WTC11 (cell line): ENCODE results near the gene HDAC9. TPM values are rescaled to one million over a fixed set of nuclear protein-coding genes. Genes with fewer than 3 reads are reported as not detected.

Experiments
- ATAC-seq: fragments of 200-7000 bp; cut with Tn5 transposase; 2 replicates; pipeline ENCODE4 v1.10.0; 2021; ENCODE audit warnings: mild to moderate bottlenecking, moderate library complexity
- CTCF ChIA-PET: fragments of 300-600 bp; sonication (Branson Sonifier 250); formaldehyde crosslinking; loops from one replicate; lab custom pipeline; 2021; ENCODE audit warnings: antibody characterized with exemption; lab: Charles Lee
- POLR2A ChIA-PET: fragments of 350-600 bp; sonication (Branson Sonifier 250); formaldehyde crosslinking; loops from one replicate; lab custom pipeline; 2021; ENCODE audit warnings: antibody characterized with exemption; lab: Charles Lee
- DNase-seq: peaks from one replicate; pipeline ENCODE4 v3.0.0; 2021; ENCODE audit warnings: low spot score
- H3K27ac Mint-ChIP-seq: 2 replicates; pipeline ENCODE4 v1.8.0; 2021; ENCODE audit warnings: mixed read lengths
- H3K27me3 Mint-ChIP-seq: 2 replicates; pipeline ENCODE4 v1.8.0; 2021; ENCODE audit warnings: low read depth, mild to moderate bottlenecking, moderate library complexity, mixed read lengths
- H3K36me3 Mint-ChIP-seq: 2 replicates; pipeline ENCODE4 v1.8.0; 2021; ENCODE audit warnings: mixed read lengths
- H3K4me1 Mint-ChIP-seq: 2 replicates; pipeline ENCODE4 v1.8.0; 2022; ENCODE audit warnings: mixed read lengths
- H3K4me3 Mint-ChIP-seq: 2 replicates; pipeline ENCODE4 v1.8.0; 2021; ENCODE audit warnings: mild to moderate bottlenecking, moderate library complexity, mixed read lengths
- H3K9me3 Mint-ChIP-seq: 2 replicates; pipeline ENCODE4 v1.8.0; 2021; ENCODE audit warnings: mixed read lengths
- CBFB ChIP-seq: sonication (generic); formaldehyde crosslinking; IDR thresholded peaks from 2 replicates; pipeline ENCODE4 v1.8.1; 2022; ENCODE audit warnings: mild to moderate bottlenecking, low read depth, missing genetic modification reagents
- ETV6 ChIP-seq: sonication (generic); formaldehyde crosslinking; IDR thresholded peaks from 2 replicates; pipeline ENCODE4 v1.8.1; 2022; ENCODE audit warnings: mild to moderate bottlenecking, missing genetic modification reagents
- FOXJ3 ChIP-seq: sonication (generic); formaldehyde crosslinking; IDR thresholded peaks from 2 replicates; pipeline ENCODE4 v1.9.0; 2021; ENCODE audit warnings: missing genetic modification reagents, mild to moderate bottlenecking, borderline replicate concordance
- FOXP1 ChIP-seq: sonication (generic); formaldehyde crosslinking; IDR thresholded peaks from 2 replicates; pipeline ENCODE4 v1.8.0; 2022; ENCODE audit warnings: missing genetic modification reagents, mild to moderate bottlenecking, moderate library complexity, borderline replicate concordance
- GTF2I ChIP-seq: fragments of 250-450 bp; sonication (Bioruptor Pico); conservative IDR thresholded peaks from 2 replicates; pipeline ENCODE4 v1.4.0; 2021; ENCODE audit warnings: mild to moderate bottlenecking
- PRRX2 ChIP-seq: fragments of 250-450 bp; sonication (Bioruptor Pico); IDR thresholded peaks from 2 replicates; pipeline ENCODE4 v1.8.0; 2021; ENCODE audit warnings: mild to moderate bottlenecking
- RELA ChIP-seq: sonication (generic); formaldehyde crosslinking; IDR thresholded peaks from 2 replicates; pipeline ENCODE4 v1.8.1; 2022; ENCODE audit warnings: missing genetic modification reagents, mild to moderate bottlenecking, borderline replicate concordance
- RORB ChIP-seq: fragments of 250-450 bp; sonication (Bioruptor Pico); IDR thresholded peaks from 2 replicates; pipeline ENCODE4 v1.9.0; 2021; ENCODE audit warnings: mild to moderate bottlenecking
- SMAD4 ChIP-seq: sonication (generic); formaldehyde crosslinking; IDR thresholded peaks from 2 replicates; pipeline ENCODE4 v1.8.0; 2022; ENCODE audit warnings: mild to moderate bottlenecking, missing genetic modification reagents
- SP1 ChIP-seq: sonication (generic); formaldehyde crosslinking; conservative IDR thresholded peaks from 2 replicates; pipeline ENCODE4 v1.8.1; 2022; ENCODE audit warnings: missing genetic modification reagents
- TP53 ChIP-seq: sonication (generic); formaldehyde crosslinking; IDR thresholded peaks from 2 replicates; pipeline ENCODE4 v1.8.1; 2023; ENCODE audit warnings: mild to moderate bottlenecking, missing genetic modification reagents
- ZNF317 ChIP-seq: sonication (generic); formaldehyde crosslinking; IDR thresholded peaks from 2 replicates; pipeline ENCODE4 v1.8.1; 2023; ENCODE audit warnings: low read depth, mild to moderate bottlenecking, moderate library complexity, missing genetic modification reagents, borderline replicate concordance
- ZNF396 ChIP-seq: fragments of 250-450 bp; sonication (Bioruptor Pico); IDR thresholded peaks from 2 replicates; pipeline ENCODE4 v1.8.0; 2021; ENCODE audit warnings: mild to moderate bottlenecking, moderate library complexity, borderline replicate concordance
- ZNF423 ChIP-seq: fragments of 250-450 bp; sonication (Bioruptor Pico); IDR thresholded peaks from 2 replicates; pipeline ENCODE4 v2.1.2; 2022; ENCODE audit warnings: mild to moderate bottlenecking, moderate library complexity
- ZNF671 ChIP-seq: fragments of 250-450 bp; sonication (Bioruptor Pico); IDR thresholded peaks from 2 replicates; pipeline ENCODE4 v1.8.0; 2021; ENCODE audit warnings: mild to moderate bottlenecking
- total RNA-seq: library from RNA; stranded (reverse); gene quantifications from 3 replicates; pipeline ENCODE4 v1.2.3, GENCODE V29; 2021
- TF ChIP-seq, protein P1 (sequence below): sonication (generic); formaldehyde crosslinking; IDR thresholded peaks from 2 replicates; pipeline ENCODE4 v1.8.1; 2023; ENCODE audit warnings: mild to moderate bottlenecking, moderate library complexity, missing genetic modification reagents
- TF ChIP-seq, protein P2 (sequence below): sonication (generic); formaldehyde crosslinking; IDR thresholded peaks from 2 replicates; pipeline ENCODE4 v1.8.0; 2023; ENCODE audit warnings: missing genetic modification reagents
- TF ChIP-seq, protein P3 (sequence below): sonication (generic); formaldehyde crosslinking; IDR thresholded peaks from 2 replicates; pipeline ENCODE4 v1.8.1; 2022; ENCODE audit warnings: mild to moderate bottlenecking, moderate library complexity, missing genetic modification reagents
- TF ChIP-seq, protein P4 (sequence below): fragments of 250-450 bp; sonication (Bioruptor Pico); IDR thresholded peaks from 2 replicates; pipeline ENCODE4 v1.9.0; 2021; ENCODE audit warnings: moderate library complexity, mild to moderate bottlenecking, inconsistent platforms, borderline replicate concordance
- TF ChIP-seq, protein P5 (sequence below): fragments of 250-450 bp; sonication (Bioruptor Pico); IDR thresholded peaks from 2 replicates; pipeline ENCODE4 v1.8.0; 2021; ENCODE audit warnings: mild to moderate bottlenecking
- TF ChIP-seq, protein P6 (sequence below): fragments of 200-600 bp; IDR thresholded peaks from 2 replicates; pipeline ENCODE4 v1.8.0; 2022; ENCODE audit warnings: antibody characterized with exemption

The HDAC9 gene
- total RNA-seq, 1 experiment from 2014 or later, result 18.8 TPM

DNA sequence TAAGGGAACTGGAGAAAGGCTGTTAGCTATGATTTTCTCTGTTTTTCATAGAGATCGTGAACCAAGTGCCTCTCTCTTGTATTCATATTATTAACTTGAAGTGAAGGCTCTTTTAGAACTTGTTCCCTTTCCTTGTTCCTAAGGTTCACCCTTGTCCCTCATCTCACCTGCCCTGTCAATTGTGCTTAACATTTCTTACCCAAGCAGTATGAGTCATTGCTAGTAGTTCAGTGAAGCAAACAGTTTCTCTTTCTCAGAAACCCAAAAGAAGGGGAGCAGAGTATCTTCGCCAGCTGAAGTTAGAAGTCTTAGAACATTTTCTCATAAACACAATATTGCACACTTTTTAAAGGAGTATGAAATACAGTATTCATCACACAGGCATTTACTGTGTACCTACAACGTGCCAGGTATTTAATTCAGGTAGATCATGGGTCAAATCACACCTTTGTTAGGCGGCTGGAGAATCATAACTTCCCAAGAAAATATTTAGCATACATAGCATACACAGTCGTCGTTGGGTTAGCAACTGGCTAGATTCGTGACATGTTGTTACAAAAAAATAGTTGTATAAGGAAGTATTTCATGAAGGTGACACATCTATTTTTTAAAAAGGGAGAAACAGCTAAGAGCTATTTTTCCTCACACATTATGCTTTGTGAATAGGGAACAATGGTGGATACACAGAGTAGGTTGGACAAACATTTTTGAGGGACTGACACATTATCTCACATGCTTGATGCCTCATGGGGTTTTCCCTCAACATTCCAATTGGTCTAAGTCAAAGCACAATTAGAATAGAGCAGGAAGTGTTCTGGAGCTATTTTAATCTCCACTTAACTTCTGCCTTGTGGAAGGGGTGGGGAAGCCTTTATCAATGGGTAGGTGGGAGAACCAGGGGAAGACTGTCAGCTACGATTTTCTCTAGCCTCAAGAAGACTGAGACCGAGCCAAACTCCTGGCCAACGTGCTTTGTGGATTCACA is 13.2 kb downstream of the HDAC9 start:
- no peaks in the 10 kb centered on the region for H3K27me3 Mint-ChIP-seq
- CTCF ChIA-PET, result interaction anchor here (1.0 to 3.3 kb wide), 8 partner anchors 10 to 156 kb away, joined by 3 to 29 read pairs (median 4); partner anchors contain the start of gene HDAC9
- no peak overlapping the region for H3K4me3 Mint-ChIP-seq
- H3K36me3 Mint-ChIP-seq, result no peaks in the 10 kb centered on the region
- peak overlapping the region; percentile 67 for H3K27ac Mint-ChIP-seq
- H3K4me1 Mint-ChIP-seq, result peaks cover 30% of the 10 kb centered on the region
- POLR2A ChIA-PET, result interaction anchor here (0.6 to 1.0 kb wide), 3 partner anchors 12 to 15 kb away, joined by 3 to 4 read pairs (median 4); partner anchors contain the start of gene HDAC9
- H3K9me3 Mint-ChIP-seq, result no peaks in the 10 kb centered on the region
- ATAC-seq (peak; percentile 75), DNase-seq (no peak)
- no peak for TF ChIP-seq TP53 (CRISPR knock-in tag)
- no peak for TF ChIP-seq ZNF317
- TF ChIP-seq FOXJ3 (CRISPR knock-in tag), result no peak
- TF ChIP-seq, protein P1, sequence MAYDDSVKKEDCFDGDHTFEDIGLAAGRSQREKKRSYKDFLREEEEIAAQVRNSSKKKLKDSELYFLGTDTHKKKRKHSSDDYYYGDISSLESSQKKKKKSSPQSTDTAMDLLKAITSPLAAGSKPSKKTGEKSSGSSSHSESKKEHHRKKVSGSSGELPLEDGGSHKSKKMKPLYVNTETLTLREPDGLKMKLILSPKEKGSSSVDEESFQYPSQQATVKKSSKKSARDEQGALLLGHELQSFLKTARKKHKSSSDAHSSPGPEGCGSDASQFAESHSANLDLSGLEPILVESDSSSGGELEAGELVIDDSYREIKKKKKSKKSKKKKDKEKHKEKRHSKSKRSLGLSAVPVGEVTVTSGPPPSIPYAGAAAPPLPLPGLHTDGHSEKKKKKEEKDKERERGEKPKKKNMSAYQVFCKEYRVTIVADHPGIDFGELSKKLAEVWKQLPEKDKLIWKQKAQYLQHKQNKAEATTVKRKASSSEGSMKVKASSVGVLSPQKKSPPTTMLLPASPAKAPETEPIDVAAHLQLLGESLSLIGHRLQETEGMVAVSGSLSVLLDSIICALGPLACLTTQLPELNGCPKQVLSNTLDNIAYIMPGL (CRISPR knock-in tag), result no peak
- TF ChIP-seq SMAD4, result no peak
- TF ChIP-seq, protein P2, sequence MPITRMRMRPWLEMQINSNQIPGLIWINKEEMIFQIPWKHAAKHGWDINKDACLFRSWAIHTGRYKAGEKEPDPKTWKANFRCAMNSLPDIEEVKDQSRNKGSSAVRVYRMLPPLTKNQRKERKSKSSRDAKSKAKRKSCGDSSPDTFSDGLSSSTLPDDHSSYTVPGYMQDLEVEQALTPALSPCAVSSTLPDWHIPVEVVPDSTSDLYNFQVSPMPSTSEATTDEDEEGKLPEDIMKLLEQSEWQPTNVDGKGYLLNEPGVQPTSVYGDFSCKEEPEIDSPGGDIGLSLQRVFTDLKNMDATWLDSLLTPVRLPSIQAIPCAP (CRISPR knock-in tag), result no peak
- no peak for TF ChIP-seq ZNF423 (CRISPR knock-in tag)
- TF ChIP-seq RELA (CRISPR knock-in tag), result no peak

DNA sequence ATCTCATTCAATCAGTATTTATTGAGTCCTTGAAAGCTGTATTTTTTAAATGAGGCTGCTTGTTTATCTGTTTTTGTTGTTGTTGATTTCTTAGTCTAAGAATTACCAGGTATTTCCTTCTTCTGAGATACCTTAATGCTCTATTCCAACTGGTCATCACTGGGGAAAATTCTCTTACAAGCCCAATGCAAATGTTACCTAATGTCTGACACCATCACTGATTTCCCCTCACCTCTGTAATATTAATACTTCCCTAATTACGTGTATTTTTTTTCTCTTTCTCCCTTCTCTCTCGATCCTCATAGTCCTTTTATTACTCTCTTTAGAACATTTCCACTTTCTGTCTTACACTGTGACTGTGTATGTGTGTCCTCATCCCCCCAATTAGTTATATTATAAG is 13.9 kb downstream of the HDAC9 start:
- CTCF ChIA-PET, result interaction anchor here (1.1 to 3.3 kb wide), 4 partner anchors 11 to 157 kb away, joined by 3 to 29 read pairs (median 5); no protein-coding TSS in a partner anchor
- no peaks in the 10 kb centered on the region for H3K9me3 Mint-ChIP-seq
- TF ChIP-seq, protein P3, sequence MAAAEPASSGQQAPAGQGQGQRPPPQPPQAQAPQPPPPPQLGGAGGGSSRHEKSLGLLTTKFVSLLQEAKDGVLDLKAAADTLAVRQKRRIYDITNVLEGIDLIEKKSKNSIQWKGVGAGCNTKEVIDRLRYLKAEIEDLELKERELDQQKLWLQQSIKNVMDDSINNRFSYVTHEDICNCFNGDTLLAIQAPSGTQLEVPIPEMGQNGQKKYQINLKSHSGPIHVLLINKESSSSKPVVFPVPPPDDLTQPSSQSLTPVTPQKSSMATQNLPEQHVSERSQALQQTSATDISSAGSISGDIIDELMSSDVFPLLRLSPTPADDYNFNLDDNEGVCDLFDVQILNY (CRISPR knock-in tag), result no peak
- no peak for TF ChIP-seq RORB (CRISPR knock-in tag)
- TF ChIP-seq, protein P4, sequence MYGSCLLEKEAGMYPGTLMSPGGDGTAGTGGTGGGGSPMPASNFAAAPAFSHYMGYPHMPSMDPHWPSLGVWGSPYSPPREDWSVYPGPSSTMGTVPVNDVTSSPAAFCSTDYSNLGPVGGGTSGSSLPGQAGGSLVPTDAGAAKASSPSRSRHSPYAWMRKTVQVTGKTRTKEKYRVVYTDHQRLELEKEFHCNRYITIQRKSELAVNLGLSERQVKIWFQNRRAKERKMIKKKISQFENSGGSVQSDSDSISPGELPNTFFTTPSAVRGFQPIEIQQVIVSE (CRISPR knock-in tag), result no peak
- no peak for TF ChIP-seq CBFB (CRISPR knock-in tag)
- TF ChIP-seq SMAD4, result no peak
- TF ChIP-seq, protein P5, sequence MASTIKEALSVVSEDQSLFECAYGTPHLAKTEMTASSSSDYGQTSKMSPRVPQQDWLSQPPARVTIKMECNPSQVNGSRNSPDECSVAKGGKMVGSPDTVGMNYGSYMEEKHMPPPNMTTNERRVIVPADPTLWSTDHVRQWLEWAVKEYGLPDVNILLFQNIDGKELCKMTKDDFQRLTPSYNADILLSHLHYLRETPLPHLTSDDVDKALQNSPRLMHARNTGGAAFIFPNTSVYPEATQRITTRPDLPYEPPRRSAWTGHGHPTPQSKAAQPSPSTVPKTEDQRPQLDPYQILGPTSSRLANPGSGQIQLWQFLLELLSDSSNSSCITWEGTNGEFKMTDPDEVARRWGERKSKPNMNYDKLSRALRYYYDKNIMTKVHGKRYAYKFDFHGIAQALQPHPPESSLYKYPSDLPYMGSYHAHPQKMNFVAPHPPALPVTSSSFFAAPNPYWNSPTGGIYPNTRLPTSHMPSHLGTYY (CRISPR knock-in tag), result no peak
- no peak for TF ChIP-seq FOXP1 (CRISPR knock-in tag)
- no peak for TF ChIP-seq GTF2I (CRISPR knock-in tag)
- no peak for TF ChIP-seq ZNF396 (CRISPR knock-in tag)
- no peak for TF ChIP-seq ZNF671 (CRISPR knock-in tag)
- no peak for TF ChIP-seq ETV6 (CRISPR knock-in tag)
- TF ChIP-seq, protein P6, sequence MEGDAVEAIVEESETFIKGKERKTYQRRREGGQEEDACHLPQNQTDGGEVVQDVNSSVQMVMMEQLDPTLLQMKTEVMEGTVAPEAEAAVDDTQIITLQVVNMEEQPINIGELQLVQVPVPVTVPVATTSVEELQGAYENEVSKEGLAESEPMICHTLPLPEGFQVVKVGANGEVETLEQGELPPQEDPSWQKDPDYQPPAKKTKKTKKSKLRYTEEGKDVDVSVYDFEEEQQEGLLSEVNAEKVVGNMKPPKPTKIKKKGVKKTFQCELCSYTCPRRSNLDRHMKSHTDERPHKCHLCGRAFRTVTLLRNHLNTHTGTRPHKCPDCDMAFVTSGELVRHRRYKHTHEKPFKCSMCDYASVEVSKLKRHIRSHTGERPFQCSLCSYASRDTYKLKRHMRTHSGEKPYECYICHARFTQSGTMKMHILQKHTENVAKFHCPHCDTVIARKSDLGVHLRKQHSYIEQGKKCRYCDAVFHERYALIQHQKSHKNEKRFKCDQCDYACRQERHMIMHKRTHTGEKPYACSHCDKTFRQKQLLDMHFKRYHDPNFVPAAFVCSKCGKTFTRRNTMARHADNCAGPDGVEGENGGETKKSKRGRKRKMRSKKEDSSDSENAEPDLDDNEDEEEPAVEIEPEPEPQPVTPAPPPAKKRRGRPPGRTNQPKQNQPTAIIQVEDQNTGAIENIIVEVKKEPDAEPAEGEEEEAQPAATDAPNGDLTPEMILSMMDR, result no peak
- no peak for TF ChIP-seq PRRX2
- TF ChIP-seq SP1 (CRISPR knock-in tag), result no peak
- H3K4me1 Mint-ChIP-seq, result peaks cover 31% of the 10 kb centered on the region
- peak overlapping the region; percentile 41 for H3K27ac Mint-ChIP-seq
- H3K27me3 Mint-ChIP-seq, result no peaks in the 10 kb centered on the region
- no peak for DNase-seq
- POLR2A ChIA-PET, result interaction anchor here (0.6 to 1.0 kb wide), 3 partner anchors 11 to 16 kb away, joined by 3 to 4 read pairs (median 4); partner anchors contain the start of gene HDAC9
- ATAC-seq, result no peak
- no peak overlapping the region for H3K4me3 Mint-ChIP-seq
- no peaks in the 10 kb centered on the region for H3K36me3 Mint-ChIP-seq
